Activated CD8-positive, alpha-beta T cell treated with anti-CD3 and anti-CD28 coated beads for 36 hours (primary cell): ENCODE data around the gene LCOR. TPM values are rescaled to one million over a fixed set of nuclear protein-coding genes. Genes with fewer than 3 reads are reported as not detected.
"Not testable (repeated sequence)": the region's sequence is repeated elsewhere in the genome, so short reads cannot be mapped to it uniquely, and the experiment has no call there.

Source experiments
- ATAC-seq: fragments of 200-7000 bp; cut with Tn5 transposase; one replicate; pipeline ENCODE4 v1.10.0; 2021; ENCODE audit warnings: mild to moderate bottlenecking, moderate library complexity
- CTCF ChIA-PET: fragments of 350-600 bp; sonication (Branson Sonifier 250); formaldehyde crosslinking; loops from one replicate; lab custom pipeline; 2021; ENCODE audit warnings: antibody characterized with exemption; lab: Charles Lee
- POLR2A ChIA-PET: fragments of 350-600 bp; sonication (Branson Sonifier 250); formaldehyde crosslinking; loops from one replicate; lab custom pipeline; 2021; ENCODE audit warnings: antibody characterized with exemption; lab: Charles Lee
- DNase-seq: peaks from one replicate; pipeline ENCODE4 v3.0.0-alpha.2; 2020
- H3K27ac Mint-ChIP-seq: one replicate; pipeline ENCODE4 v1.8.0; 2021; ENCODE audit warnings: mild to moderate bottlenecking, mixed read lengths
- H3K27me3 Mint-ChIP-seq: one replicate; pipeline ENCODE4 v1.8.0; 2021; ENCODE audit warnings: mixed read lengths
- H3K36me3 Mint-ChIP-seq: one replicate; pipeline ENCODE4 v1.8.0; 2021; ENCODE audit warnings: low read depth, mixed read lengths
- H3K4me1 Mint-ChIP-seq: one replicate; pipeline ENCODE4 v1.8.0; 2021; ENCODE audit warnings: low read depth, mixed read lengths
- H3K4me3 Mint-ChIP-seq: one replicate; pipeline ENCODE4 v1.8.0; 2021; ENCODE audit warnings: mild to moderate bottlenecking, moderate library complexity, mixed read lengths
- H3K9me3 Mint-ChIP-seq: one replicate; pipeline ENCODE4 v1.8.0; 2021; ENCODE audit warnings: mixed read lengths
- CTCF ChIP-seq: fragments of 200-600 bp; IDR thresholded peaks from one replicate; pipeline ENCODE4 v1.8.0; 2022; ENCODE audit warnings: antibody characterized with exemption, mild to moderate bottlenecking
- intact Hi-C: fragments of 100-400 bp; cut with micrococcal nuclease; formaldehyde crosslinking; loops from one replicate; pipeline ENCODE4 v1.10.0; 2022
- total RNA-seq, 2 experiments: library from RNA; stranded (reverse); gene quantifications; one replicate each; pipeline ENCODE4 v1.2.3, GENCODE V29; 2021

The LCOR gene
- total RNA-seq, 2 experiments from 2014 or later, result 20.6 to 24.3 TPM

GRCh38 chr10:97030894-97031293 lies 198.8 kb downstream of the LCOR start:
- no peak for TF ChIP-seq CTCF
- no peak overlapping the region for H3K27ac Mint-ChIP-seq
- H3K4me3 Mint-ChIP-seq, result no peak overlapping the region
- ChIA-PET CTCF (no interaction called here), POLR2A (no interaction called here)
- H3K4me1 Mint-ChIP-seq, result no peaks in the 10 kb centered on the region
- ATAC-seq (no peak), DNase-seq (no peak)
- H3K36me3 Mint-ChIP-seq, result no peaks in the 10 kb centered on the region
- peaks cover 2% of the 10 kb centered on the region for H3K27me3 Mint-ChIP-seq
- intact Hi-C loops, result loop anchor here (10.0 kb wide), 1 partner anchor 196 kb away; the partner anchor contains the start of gene LCOR
- H3K9me3 Mint-ChIP-seq, result no peaks in the 10 kb centered on the region

GRCh38 chr10:97031459-97031858 lies 199.4 kb downstream of the LCOR start:
- ChIA-PET CTCF (interaction anchor here (1.0 kb wide), 1 partner anchor 117 kb away, joined by 3 read pairs; no protein-coding TSS in a partner anchor), POLR2A (no interaction called here)
- H3K4me3 Mint-ChIP-seq, result no peak overlapping the region
- TF ChIP-seq CTCF, result no peak
- no peaks in the 10 kb centered on the region for H3K4me1 Mint-ChIP-seq
- no peak for ATAC-seq
- H3K27ac Mint-ChIP-seq, result no peak overlapping the region
- intact Hi-C loops, result loop anchor here (10.0 kb wide), 1 partner anchor 197 kb away; the partner anchor contains the start of gene LCOR
- peaks cover 6% of the 10 kb centered on the region for H3K27me3 Mint-ChIP-seq
- H3K9me3 Mint-ChIP-seq, result no peaks in the 10 kb centered on the region
- H3K36me3 Mint-ChIP-seq, result no peaks in the 10 kb centered on the region
- no peak for DNase-seq

GRCh38 chr10:97032624-97033023 lies 200.5 kb downstream of the LCOR start:
- ATAC-seq (no peak), DNase-seq (no peak)
- Mint-ChIP-seq H3K4me1 (peaks cover 8% of the 10 kb centered on the region), H3K36me3 (no peaks in the 10 kb centered on the region), H3K9me3 (no peaks in the 10 kb centered on the region), H3K4me3 (no peak overlapping the region), H3K27me3 (peaks cover 9% of the 10 kb centered on the region), H3K27ac (no peak overlapping the region)
- ChIA-PET POLR2A (no interaction called here), CTCF (interaction anchor here (0.6 to 7.6 kb wide), 4 partner anchors 6 to 178 kb away, joined by 3 to 125 read pairs (median 4); no protein-coding TSS in a partner anchor)
- no peak for TF ChIP-seq CTCF
- intact Hi-C loops, result loop anchor here (10.0 kb wide), 1 partner anchor 198 kb away; the partner anchor contains the start of gene LCOR

- H3K4me1 Mint-ChIP-seq, POLR2A ChIA-PET, DNase-seq, H3K36me3 Mint-ChIP-seq, H3K4me3 Mint-ChIP-seq, H3K9me3 Mint-ChIP-seq, H3K27ac Mint-ChIP-seq, ATAC-seq, H3K27me3 Mint-ChIP-seq: not testable (repeated sequence)
- intact Hi-C loops, result loop anchor here (10.0 kb wide), 1 partner anchor 199 kb away; the partner anchor contains the start of gene LCOR
- CTCF ChIA-PET, result interaction anchor here (1.1 to 7.6 kb wide), 2 partner anchors 8 to 393 kb away, joined by 3 to 125 read pairs; no protein-coding TSS in a partner anchor
Measured at GRCh38 chr10:97033841-97034240, 201.7 kb downstream of the LCOR start.

GRCh38 chr10:97034301-97034700 lies 202.2 kb downstream of the LCOR start:
- peaks cover 9% of the 10 kb centered on the region for H3K4me1 Mint-ChIP-seq
- no peak for TF ChIP-seq CTCF
- no peak overlapping the region for H3K4me3 Mint-ChIP-seq
- POLR2A ChIA-PET, result no interaction called here
- ATAC-seq (no peak), DNase-seq (no peak)
- H3K9me3 Mint-ChIP-seq, result no peaks in the 10 kb centered on the region
- H3K27ac Mint-ChIP-seq, result no peak overlapping the region
- no peaks in the 10 kb centered on the region for H3K36me3 Mint-ChIP-seq
- H3K27me3 Mint-ChIP-seq, result peaks cover 8% of the 10 kb centered on the region
- intact Hi-C loops, result loop anchor here (10.0 kb wide), 1 partner anchor 200 kb away; the partner anchor contains the start of gene LCOR
- CTCF ChIA-PET, result interaction anchor here (1.1 to 7.6 kb wide), 2 partner anchors 8 to 394 kb away, joined by 3 to 125 read pairs; no protein-coding TSS in a partner anchor
